A673 (cell line): ENCODE results near the gene PWWP2B.

Source experiments
- EZH2 ChIP-seq: fragments of 200-600 bp; sonication (generic); IDR thresholded peaks from 2 replicates; pipeline ENCODE4 v1.6.1; 2017; ENCODE audit warnings: borderline replicate concordance, low read depth, mild to moderate bottlenecking, mixed read lengths, antibody characterized with exemption, low read length; ENCODE audit not compliant: poor library complexity, severe bottlenecking
- TF ChIP-seq, protein P1 (sequence below): fragments of 300-800, 200-600 bp; sonication (generic); conservative IDR thresholded peaks from 2 replicates; pipeline ENCODE4 v1.5.1; 2017; ENCODE audit warnings: low read depth, mild to moderate bottlenecking, antibody characterized with exemption, low read length, moderate library complexity, mixed read lengths

DNA sequence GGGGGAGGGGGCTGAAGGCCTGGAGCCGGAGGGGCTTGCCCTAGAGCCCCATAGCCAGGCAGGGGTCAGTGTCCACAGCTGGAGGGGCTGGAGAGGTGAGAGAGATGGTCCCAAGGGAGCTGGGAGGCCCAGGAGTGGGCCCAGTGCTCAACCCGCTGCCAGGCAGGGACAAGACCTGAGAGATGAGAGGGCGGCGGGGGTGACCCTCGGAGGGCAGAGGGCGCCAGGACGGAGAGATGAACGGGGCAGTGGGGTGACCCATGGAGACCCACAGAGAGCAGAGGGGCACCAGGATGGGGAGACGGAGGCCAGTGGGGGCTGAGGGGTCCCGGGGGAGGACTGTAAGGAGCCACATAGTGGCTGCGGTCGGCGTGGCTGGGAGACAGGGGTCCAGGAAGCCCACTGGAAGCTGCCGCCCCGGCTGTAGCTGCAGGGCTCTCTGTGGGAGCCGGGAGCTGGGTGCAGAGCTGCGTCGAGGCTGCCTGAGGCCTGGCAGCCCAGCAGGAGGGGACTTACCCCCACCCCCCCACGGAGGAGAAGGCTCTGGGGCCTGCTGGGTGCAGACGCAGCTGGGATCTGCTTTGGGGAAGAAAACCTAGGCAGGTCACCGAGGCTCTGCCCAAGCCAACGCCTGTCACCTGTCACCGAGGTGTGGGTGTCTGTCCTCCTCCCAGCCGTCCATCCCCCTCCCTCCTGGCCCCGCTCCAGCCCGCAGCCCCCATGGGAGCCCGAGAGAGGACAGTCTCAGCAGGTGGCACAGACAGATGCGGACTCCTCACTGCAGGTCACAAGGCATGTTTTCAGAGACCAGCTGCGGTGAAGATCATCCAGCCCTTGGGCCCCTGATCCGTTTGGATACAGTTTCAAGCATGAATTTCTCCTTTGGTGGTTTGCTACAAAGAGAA lies 25.1 kb downstream of the PWWP2B start:
- TF ChIP-seq, protein P1, sequence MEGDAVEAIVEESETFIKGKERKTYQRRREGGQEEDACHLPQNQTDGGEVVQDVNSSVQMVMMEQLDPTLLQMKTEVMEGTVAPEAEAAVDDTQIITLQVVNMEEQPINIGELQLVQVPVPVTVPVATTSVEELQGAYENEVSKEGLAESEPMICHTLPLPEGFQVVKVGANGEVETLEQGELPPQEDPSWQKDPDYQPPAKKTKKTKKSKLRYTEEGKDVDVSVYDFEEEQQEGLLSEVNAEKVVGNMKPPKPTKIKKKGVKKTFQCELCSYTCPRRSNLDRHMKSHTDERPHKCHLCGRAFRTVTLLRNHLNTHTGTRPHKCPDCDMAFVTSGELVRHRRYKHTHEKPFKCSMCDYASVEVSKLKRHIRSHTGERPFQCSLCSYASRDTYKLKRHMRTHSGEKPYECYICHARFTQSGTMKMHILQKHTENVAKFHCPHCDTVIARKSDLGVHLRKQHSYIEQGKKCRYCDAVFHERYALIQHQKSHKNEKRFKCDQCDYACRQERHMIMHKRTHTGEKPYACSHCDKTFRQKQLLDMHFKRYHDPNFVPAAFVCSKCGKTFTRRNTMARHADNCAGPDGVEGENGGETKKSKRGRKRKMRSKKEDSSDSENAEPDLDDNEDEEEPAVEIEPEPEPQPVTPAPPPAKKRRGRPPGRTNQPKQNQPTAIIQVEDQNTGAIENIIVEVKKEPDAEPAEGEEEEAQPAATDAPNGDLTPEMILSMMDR: no peak
- TF ChIP-seq EZH2: no peak
